Breast epithelium (tissue), 4 donors: Measurements from ENCODE around the gene ZBTB39. TPM values are rescaled to one million over a fixed set of nuclear protein-coding genes. Genes with fewer than 3 reads are reported as not detected.

Source experiments
- DNase-seq, 2 donors: peaks; one replicate each; pipeline ENCODE4 v3.0.0-alpha.2; 2019; ENCODE audit warnings: low spot score in 2 of 2
- H3K27ac ChIP-seq, 2 donors: fragments of 200-600 bp; sonication (generic) in 1 of 2; one replicate each; pipeline ENCODE4 v1.5.1; 2016 to 2019; ENCODE audit warnings: mild to moderate bottlenecking in 1 of 2
- H3K27me3 ChIP-seq, 2 donors: fragments of 200-600 bp; sonication (generic) in 1 of 2; one replicate each; pipeline versions ENCODE4 v1.5.1 to v1.6.0; 2017 to 2019; ENCODE audit warnings: control low read depth in 1 of 2, mild to moderate bottlenecking in 1 of 2
- H3K36me3 ChIP-seq: fragments of 200-600 bp; one replicate; pipeline ENCODE4 v1.5.1; 2019
- H3K4me1 ChIP-seq, 2 donors: fragments of 200-600 bp; sonication (generic); one replicate each; pipeline ENCODE4 v1.5.1; 2016 to 2019; ENCODE audit warnings: control low read depth in 1 of 2
- H3K4me3 ChIP-seq, 3 donors: fragments of 200-600 bp; sonication (generic); 1 replicate in 2 of 3; 2 replicates in 1 of 3; pipeline ENCODE4 v1.5.1; 2016 to 2019; ENCODE audit warnings: mild to moderate bottlenecking in 3 of 3, moderate library complexity in 2 of 3
- H3K9me3 ChIP-seq, 2 donors: fragments of 200-600 bp; sonication (generic) in 1 of 2; one replicate each; pipeline ENCODE4 v1.5.1; 2016 to 2019; ENCODE audit warnings: control low read depth in 1 of 2
- POLR2A ChIP-seq: fragments of 450-650 bp; IDR thresholded peaks from one replicate; pipeline ENCODE4 v1.6.1; 2016; ENCODE audit warnings: antibody characterized with exemption, mild to moderate bottlenecking, moderate library complexity
- POLR2AphosphoS5 ChIP-seq, 3 donors: sonication (generic); formaldehyde crosslinking; IDR thresholded peaks; one replicate each; pipeline ENCODE4 v1.6.1; 2017; ENCODE audit warnings: antibody characterized with exemption in 3 of 3
- intact Hi-C: fragments of 100-400 bp; cut with DNase I; formaldehyde crosslinking; loops from one replicate; pipeline ENCODE4 v1.15.1; 2023; ENCODE audit warnings: low total_unique reads
- total RNA-seq, 3 donors: library from RNA; depleted of rRNA; stranded (reverse); fragments of >200 nt; gene quantifications; one replicate each; pipeline ENCODE4 v1.1.0, GENCODE V29; 2016
- TF ChIP-seq, protein P1 (sequence below), 3 donors: fragments of 450-650 bp; IDR thresholded peaks; one replicate each; pipeline ENCODE4 v1.5.1; 2016 to 2017; ENCODE audit warnings: antibody characterized with exemption in 3 of 3, mild to moderate bottlenecking in 3 of 3, moderate library complexity in 3 of 3

Gene ZBTB39
- total RNA-seq, 3 donors from 2014 or later: 4.3 to 6.6 (median 6.1) TPM

DNA sequence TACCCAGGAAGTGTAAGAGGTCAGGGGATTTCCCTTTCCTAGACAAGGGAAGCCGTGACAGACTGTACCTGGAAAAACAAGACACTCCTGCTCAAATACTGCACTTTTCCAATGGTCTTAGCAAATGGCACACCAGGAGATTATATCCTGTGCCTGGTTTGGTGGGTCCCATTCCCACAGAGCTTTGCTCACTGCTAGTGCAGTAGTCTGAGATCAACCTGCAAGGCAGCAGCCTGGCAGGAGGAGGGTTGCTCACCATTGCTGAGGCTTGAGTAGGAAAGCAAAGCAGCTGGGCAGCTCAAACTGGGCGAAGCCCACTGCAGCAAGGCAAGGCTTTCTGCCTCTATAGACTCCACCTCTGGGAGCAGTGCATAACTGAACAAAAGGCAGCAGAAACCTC lies 47.9 kb downstream of the ZBTB39 start:
- Histone ChIP-seq H3K27me3 (no peaks in the 10 kb centered on the region), H3K36me3 (no peaks in the 10 kb centered on the region), H3K9me3 (peaks cover under 1 to 8% of the 10 kb centered on the region in 2 donors), H3K27ac (no peak overlapping the region), H3K4me3 (no peak overlapping the region), H3K4me1 (no peaks in the 10 kb centered on the region)
- no peak for TF ChIP-seq POLR2AphosphoS5 (IDR thresholded peaks at IDR 0.05)
- no peak for TF ChIP-seq POLR2A
- TF ChIP-seq, protein P1, sequence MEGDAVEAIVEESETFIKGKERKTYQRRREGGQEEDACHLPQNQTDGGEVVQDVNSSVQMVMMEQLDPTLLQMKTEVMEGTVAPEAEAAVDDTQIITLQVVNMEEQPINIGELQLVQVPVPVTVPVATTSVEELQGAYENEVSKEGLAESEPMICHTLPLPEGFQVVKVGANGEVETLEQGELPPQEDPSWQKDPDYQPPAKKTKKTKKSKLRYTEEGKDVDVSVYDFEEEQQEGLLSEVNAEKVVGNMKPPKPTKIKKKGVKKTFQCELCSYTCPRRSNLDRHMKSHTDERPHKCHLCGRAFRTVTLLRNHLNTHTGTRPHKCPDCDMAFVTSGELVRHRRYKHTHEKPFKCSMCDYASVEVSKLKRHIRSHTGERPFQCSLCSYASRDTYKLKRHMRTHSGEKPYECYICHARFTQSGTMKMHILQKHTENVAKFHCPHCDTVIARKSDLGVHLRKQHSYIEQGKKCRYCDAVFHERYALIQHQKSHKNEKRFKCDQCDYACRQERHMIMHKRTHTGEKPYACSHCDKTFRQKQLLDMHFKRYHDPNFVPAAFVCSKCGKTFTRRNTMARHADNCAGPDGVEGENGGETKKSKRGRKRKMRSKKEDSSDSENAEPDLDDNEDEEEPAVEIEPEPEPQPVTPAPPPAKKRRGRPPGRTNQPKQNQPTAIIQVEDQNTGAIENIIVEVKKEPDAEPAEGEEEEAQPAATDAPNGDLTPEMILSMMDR (IDR thresholded peaks at IDR 0.05): no peak
- DNase-seq: no peak
- intact Hi-C loops: no loop called here

DNA sequence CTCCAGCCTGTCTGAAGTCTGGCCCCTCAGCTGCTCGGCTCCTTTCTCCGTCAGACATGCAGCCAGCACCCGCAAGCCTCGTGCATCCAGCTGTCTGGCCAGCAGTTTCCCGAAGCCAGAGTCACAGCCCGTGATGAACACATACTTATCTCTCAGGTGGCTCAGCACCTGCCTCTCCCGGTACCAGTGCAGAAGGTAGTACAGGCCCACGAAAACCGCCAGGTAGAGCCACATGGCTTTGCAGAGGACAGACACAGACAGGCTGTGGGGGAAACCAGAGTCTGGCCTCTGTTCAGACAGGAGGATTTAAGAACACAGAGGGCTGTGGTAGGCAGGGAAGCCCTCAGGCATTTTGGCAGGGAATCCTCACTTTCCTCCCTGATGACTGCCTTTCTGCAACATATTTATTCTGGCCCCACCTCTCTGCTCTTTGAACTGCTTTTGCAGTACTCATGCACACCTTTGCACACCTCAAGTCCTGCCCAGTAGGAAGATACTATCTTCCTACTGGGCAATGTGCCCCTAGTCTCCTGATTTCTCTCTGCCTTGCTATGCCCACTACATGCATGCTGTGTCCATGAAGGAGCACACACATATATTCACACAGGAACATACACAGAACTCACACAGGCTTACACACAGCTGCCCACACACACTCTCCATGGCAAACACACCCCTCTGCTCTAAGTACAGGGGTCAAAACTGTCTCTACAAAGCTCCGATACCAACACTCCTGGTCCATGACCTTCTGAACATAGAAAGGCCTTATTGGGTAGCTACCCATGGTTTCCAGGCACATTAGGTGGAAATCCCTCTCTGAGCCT lies 48.9 kb downstream of the ZBTB39 start, which contains the start of gene RDH16:
RDH16 (minus strand) TSS at position 380 of the 824 bp plus-strand sequence; CDS start at position 234, 146 bp downstream.
- H3K4me1 ChIP-seq: no peaks in the 10 kb centered on the region
- intact Hi-C loops: no loop called here
- H3K36me3 ChIP-seq: no peaks in the 10 kb centered on the region
- no peak for DNase-seq
- peaks cover 0 to 8% of the 10 kb centered on the region in 2 donors for H3K9me3 ChIP-seq
- H3K27ac ChIP-seq: no peak within 1 kb of the TSS
- no peak within 1 kb of the TSS for H3K4me3 ChIP-seq
- TF ChIP-seq POLR2AphosphoS5 (IDR thresholded peaks at IDR 0.05): no peak
- no peak for TF ChIP-seq POLR2A
- TF ChIP-seq, protein P1 (IDR thresholded peaks at IDR 0.05): no peak
- no peaks in the 10 kb centered on the region for H3K27me3 ChIP-seq

GRCh38 chr12:56955631-56956256 lies 50.6 kb downstream of the ZBTB39 start:
- no peaks in the 10 kb centered on the region for H3K4me1 ChIP-seq
- TF ChIP-seq POLR2A: no peak
- TF ChIP-seq POLR2AphosphoS5 (IDR thresholded peaks at IDR 0.05): no peak
- TF ChIP-seq, protein P1 (IDR thresholded peaks at IDR 0.05): no peak
- H3K27ac ChIP-seq: no peak overlapping the region
- intact Hi-C loops: no loop called here
- no peak for DNase-seq
- no peaks in the 10 kb centered on the region for H3K36me3 ChIP-seq
- no peaks in the 10 kb centered on the region for H3K27me3 ChIP-seq
- no peak overlapping the region for H3K4me3 ChIP-seq
- H3K9me3 ChIP-seq: peaks cover 0 to 8% of the 10 kb centered on the region in 2 donors

DNA sequence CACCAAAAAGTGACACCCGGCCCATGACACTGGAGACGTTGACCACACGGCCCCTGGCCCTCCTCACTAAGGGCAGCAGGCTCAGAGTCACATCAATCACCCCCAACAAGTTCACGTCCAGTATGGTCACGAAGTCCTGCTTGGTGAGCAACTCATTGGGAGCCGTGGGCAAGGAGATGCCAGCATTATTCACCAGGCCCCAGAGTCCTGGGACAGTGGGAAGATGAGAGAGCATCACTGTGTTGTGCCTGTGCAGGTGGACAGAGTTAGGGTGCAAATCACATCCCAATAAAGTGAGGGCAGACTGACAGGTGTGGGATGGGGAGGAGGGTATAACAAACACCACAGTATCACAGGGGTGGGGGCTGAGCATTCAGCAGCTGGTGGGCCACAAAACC lies 51.4 kb downstream of the ZBTB39 start:
- TF ChIP-seq POLR2AphosphoS5 (IDR thresholded peaks at IDR 0.05) (no peak), POLR2A (no peak)
- TF ChIP-seq, protein P1 (IDR thresholded peaks at IDR 0.05): no peak
- intact Hi-C loops: no loop called here
- Histone ChIP-seq H3K9me3 (peaks cover 0 to 8% of the 10 kb centered on the region in 2 donors), H3K4me1 (no peaks in the 10 kb centered on the region), H3K4me3 (no peak overlapping the region), H3K27me3 (no peaks in the 10 kb centered on the region), H3K36me3 (no peaks in the 10 kb centered on the region), H3K27ac (no peak overlapping the region)
- DNase-seq: no peak
